Left cardiac atrium (tissue), 4 donors: ENCODE data around the gene SLF2. TPM values are rescaled to one million over a fixed set of nuclear protein-coding genes. Genes with fewer than 3 reads are reported as not detected.

Experiments used
- ATAC-seq, 2 donors: fragments of 200-7000 bp; cut with Tn5 transposase; one replicate each; pipeline ENCODE4 v1.9.1; 2020; ENCODE audit warnings: mild to moderate bottlenecking in 2 of 2, moderate library complexity in 2 of 2
- DNase-seq: peaks from one replicate; pipeline ENCODE4 v3.0.0-alpha.2; 2020
- intact Hi-C, 2 donors: fragments of 100-400 bp; cut with DNase I; formaldehyde crosslinking; loops; one replicate each; pipeline versions ENCODE4 v1.14.1 to v1.15.1; 2022 to 2023
- total RNA-seq, 2 donors: library from RNA; stranded (reverse); fragmentation: NEBNext Ultra II Directional; extraction: Animal tissue kit (Norgen Biotek cat#: 25700); gene quantifications; one replicate each; pipeline ENCODE4 v1.2.1, GENCODE V29; 2021
- donor health status: DM: no; HTN: yes; CAD: no.
- donor health status: DM: no; HTN: yes; CAD: no; lungs with severe emphysema.
- donor health status: DM: yes; HTN: yes; CAD: no.
- donor health status: Dilated cardiomyopathy.

Gene SLF2
- total RNA-seq, 2 donors from 2014 or later, result 18.0 to 19.3 TPM

DNA sequence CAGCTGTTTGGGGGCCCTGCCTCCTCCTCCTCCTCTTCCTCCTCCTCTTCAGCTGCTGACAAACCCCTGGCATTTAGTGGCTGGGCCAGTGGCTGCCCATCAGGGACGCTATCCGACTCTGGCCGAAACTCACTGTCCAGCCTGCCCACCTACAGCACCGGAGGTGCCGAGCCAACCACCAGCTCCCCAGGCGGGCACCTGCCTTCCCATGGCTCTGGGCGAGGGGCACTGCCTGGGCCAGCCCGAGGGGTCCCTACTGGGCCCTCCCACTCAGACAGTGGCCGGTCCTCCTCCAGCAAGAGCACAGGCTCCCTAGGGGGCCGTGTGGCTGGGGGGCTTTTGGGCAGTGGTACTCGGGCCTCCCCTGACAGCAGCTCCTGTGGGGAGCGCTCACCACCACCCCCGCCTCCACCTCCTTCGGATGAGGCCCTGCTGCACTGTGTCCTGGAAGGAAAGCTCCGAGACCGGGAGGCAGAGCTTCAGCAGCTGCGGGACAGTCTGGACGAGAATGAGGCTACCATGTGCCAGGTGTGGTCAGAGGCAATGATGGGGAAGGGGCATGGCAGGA is 91.0 kb downstream of the SLF2 start:
- ATAC-seq (no peak), DNase-seq (peak; percentile 14)
- intact Hi-C loops, result no loop called here

DNA sequence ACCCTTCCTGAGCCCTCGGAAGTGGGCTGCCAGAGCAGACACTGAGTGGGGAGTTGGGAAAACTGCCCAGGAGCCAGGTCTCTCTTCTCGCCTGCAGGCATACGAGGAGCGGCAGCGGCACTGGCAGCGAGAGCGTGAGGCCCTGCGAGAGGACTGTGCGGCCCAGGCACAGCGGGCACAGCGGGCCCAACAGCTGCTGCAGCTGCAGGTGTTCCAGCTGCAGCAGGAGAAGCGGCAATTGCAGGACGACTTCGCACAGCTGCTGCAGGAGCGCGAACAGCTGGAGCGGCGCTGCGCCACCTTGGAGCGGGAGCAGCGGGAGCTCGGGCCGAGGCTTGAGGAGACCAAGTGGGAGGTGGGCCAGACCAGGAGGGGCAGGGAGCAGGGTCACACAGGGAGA is 92.6 kb downstream of the SLF2 start:
- intact Hi-C loops, result no loop called here
- no peak for DNase-seq
- ATAC-seq, result no peak

- intact Hi-C loops, result no loop called here
- ATAC-seq, result no peak
- DNase-seq, result no peak
Observed at GRCh38 chr10:101005869-101006567, 93.3 kb downstream of the SLF2 start.

- ATAC-seq (no peak), DNase-seq (no peak)
- intact Hi-C loops, result no loop called here
Observed at GRCh38 chr10:101006593-101007098, 93.9 kb downstream of the SLF2 start.

DNA sequence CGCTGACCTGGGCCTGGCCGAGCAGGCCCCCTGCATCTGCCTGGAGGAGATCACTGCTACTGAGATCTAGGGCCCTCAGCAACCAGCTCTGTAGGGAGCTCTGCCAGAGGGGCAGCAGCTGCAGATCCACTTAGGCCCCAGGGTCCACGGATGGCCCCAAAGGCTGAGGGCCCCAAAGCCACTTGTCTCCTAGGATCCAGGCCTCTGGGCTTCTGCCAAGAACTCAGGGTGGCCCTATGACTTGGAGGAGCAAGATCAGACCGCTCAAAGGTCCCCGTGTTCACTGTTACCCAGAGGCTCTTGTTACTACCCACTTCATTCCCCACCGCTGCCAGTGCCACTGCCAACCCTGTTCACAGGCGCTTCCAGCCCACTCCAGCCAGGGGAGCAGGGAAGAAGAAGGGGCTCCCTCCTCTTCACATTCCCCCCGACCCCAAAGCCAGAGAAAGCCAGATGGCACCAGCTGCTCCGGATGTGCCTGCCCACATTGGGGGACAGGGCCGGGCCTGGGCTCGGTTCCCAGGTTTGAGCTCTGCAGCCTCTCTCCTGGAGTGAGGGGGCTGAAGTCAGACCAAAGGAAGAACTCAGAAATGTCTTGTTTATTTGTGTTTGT is 94.4 kb downstream of the SLF2 start:
- intact Hi-C loops, result no loop called here
- no peak for DNase-seq
- ATAC-seq, result peak; percentile 34 to 42

DNA sequence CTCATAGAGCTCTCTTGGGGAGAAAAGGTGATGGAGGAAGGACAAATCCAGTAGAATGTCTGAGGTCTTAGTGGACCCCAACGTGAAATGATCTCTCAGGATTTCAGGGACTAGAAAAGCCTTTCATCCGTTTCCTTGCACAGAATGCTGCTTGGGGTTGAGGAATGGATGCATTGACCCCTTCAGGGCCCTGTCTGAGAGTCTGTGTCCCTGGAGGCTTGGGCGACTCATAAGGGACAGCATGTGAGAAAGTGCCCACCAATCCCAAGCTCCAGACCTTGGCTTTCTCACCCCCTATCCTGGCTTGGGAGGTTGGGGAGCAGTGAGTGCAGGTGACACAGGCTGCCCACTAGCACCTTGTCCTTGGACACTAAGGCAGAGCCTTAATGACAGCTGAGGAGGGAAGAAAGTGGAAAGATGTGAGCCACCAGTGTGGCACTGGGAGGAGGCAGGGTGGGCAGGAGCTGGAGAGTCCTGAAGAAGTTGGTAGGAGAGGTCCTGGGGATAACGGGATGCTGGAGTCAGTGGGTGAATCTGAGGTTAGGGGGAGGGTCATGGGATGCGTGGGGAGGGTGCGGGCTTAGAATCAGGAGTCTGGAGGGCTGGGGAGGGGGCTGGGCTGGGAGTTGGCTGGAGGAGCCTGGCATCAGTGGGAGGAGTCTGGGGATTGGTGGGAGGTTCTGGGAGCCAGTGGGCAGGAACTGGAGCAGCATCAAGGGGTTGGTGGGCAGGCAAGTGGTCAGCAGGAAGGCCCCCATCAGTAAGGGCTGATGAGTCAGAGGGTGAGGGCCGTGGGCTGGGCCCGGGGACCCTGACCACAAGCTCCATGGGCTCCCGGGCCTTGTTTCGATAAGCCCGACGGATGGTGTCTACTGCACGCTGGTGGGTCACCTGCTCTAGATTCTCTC is 95.4 kb downstream of the SLF2 start:
- intact Hi-C loops, result no loop called here
- no peak for DNase-seq
- no peak for ATAC-seq

DNA sequence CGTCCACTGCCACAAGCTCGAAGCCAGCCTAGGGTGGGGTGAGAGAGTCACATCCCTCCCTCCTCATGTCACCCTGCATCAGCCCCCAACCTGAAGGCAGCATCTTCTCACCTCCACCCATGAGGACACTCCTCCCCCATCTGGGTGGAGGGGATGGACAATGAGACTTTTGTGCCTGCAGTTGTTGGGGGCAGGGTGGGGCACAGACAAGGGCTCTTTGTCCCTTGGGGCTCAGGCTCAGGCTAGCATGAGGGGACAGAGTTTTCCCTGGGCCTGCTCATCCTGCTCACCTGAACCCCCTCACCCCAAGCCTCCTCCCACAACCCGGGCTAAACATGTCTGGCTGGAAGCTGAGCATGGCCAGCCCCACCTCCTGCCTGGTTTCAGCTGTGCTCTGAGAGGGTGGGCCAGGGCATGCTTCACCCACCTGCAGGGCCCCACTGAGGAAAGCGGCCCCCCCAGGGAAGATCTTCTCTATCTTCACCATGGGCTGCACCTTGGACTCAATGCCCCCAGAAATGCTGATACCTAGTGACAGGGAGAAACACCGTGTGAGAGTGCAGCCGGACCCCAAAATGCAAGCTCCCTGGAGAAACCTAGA is 96.2 kb downstream of the SLF2 start:
- DNase-seq, result no peak
- ATAC-seq, result no peak
- intact Hi-C loops, result no loop called here

DNA sequence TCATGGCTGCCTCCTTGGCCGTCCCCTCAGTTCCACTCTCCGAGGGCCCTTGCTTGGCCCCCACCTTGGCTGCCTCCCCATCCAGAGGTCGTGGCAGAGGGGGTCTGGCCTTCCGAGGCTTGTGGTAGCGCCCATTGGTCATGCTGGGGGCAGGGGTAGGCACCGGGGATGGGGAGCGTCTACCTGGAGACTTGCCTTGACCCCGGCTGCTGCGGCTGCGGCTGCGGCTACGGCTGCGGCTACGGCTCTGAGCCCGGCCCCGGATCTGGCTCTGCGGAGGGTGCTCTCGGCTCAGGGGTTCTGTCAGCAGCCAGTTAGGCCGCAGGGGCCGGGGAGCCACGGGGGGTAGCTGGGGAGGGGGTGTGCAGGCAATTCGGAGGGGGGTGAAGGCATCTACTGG is 97.6 kb downstream of the SLF2 start:
- DNase-seq, result no peak

GRCh38 chr10:101011517-101012423 is 99.0 kb downstream of the SLF2 start:
- DNase-seq (peak; percentile 29), ATAC-seq (no peak)
- intact Hi-C loops, result loop anchor here in 1 of 2 donors (2.0 kb wide), 1 partner anchor 43 kb away; the partner anchor contains the start of gene SEMA4G

More for the DNA sequence above, 97.6 kb downstream of the SLF2 start:
- intact Hi-C loops, result no loop called here
- ATAC-seq, result no peak

- intact Hi-C loops, result loop anchor here in 1 of 2 donors (1.0 to 2.0 kb wide), 2 partner anchors 15 to 44 kb away; partner anchors contain the start of gene SEMA4G
- peak; percentile 91 for DNase-seq
- ATAC-seq, result peak; percentile 87 to 88
Observed at GRCh38 chr10:101012525-101013364, 100.0 kb downstream of the SLF2 start.

DNA sequence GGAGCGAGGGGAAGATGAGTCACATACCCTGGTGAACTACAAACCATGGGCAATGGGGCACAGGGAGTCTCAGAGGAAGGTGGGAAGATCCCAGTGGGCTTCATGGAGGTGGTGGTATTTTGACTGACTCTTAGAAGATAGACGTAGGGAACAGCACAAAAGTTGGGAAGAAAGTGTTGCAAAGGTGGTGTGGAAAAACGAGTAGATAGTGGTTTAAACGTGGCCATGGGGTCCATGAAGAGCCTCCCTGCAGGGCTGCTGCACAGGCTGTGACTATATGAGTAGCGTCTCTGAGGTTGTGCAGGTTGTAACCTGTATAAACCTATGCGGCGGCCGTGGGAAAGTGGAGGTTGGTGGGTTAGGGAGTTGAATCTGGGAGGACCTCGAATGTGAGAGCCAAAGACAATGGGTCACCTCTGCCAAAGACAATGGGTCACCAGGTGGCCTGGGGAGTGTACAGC is 100.6 kb downstream of the SLF2 start:
- DNase-seq (no peak), ATAC-seq (no peak)
- intact Hi-C loops, result loop anchor here in 1 of 2 donors (1.0 to 2.0 kb wide), 2 partner anchors 16 to 45 kb away; partner anchors contain the start of gene SEMA4G

DNA sequence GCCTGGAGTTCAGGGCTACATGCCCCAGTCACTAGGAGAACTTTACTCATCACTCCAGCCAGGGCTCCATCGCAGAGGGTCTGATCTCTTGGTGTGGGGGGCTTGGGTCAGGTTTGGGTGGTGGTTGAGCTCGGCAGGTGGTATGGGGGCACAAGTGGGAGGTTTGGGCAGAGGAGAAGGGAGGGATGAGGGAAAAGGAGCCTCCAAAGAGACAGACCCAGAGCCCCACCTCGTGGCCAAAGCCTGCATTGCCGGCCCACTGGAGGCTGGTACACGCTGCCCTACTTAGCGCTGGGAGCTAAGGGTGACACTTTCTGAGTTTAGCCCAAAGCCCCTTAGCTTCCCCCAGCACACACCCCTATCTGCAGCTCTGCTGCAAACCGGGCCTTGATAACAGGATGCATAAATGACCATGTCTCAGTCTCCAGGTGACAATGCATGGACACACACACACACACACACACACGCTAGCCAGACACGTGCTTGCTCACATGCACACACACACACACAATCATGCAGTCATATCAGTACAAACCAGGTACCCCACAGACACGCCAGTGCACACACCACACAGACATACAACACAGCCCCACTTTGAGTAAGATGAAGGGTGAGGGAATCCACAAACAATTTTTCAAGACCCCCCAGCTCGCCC is 101.6 kb downstream of the SLF2 start:
- ATAC-seq (peak; percentile 67 to 76), DNase-seq (peak; percentile 86)
- intact Hi-C loops, result loop anchor here in 1 of 2 donors (1.0 kb wide), 1 partner anchor 20 kb away; no protein-coding TSS in a partner anchor
